Stimulated activated naive CD4-positive, alpha-beta T cell treated with Interleukin-2 at 50 U/mL for 16 hours (primary cell): ENCODE measurements around the gene CCDC12.

Experiments
- DNase-seq: peaks from one replicate; lab custom pipeline; 2025; lab: John Stamatoyannopoulos, UW

Gene CCDC12

DNA sequence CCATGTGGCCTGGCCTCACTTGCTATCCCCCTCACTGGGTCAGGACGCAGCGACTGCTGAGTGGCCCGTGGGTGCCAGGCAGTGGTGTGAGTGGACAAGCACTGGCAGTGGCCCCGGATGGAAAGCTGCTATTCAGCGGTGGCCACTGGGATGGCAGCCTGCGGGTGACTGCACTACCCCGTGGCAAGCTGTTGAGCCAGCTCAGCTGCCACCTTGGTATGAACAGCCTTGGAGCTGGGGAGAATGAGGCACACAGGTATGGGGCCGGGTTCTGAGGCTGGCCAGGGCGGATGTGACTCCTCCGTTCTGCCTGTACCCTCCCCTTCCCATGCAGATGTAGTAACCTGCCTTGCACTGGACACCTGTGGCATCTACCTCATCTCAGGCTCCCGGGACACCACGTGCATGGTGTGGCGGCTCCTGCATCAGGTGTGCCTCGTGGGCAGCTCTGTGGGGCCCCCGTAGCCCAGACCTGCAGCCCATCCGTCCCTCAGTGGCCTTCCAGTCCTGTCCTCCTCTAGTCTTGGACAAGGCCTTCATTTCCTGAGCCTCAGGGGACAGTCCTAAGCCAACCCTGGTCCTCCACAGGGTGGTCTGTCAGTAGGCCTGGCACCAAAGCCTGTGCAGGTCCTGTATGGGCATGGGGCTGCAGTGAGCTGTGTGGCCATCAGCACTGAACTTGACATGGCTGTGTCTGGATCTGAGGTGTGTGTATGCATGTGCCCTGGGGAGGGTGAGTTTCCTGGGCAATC is 31.1 kb upstream of the CCDC12 start:
- DNase-seq: no peak

DNA sequence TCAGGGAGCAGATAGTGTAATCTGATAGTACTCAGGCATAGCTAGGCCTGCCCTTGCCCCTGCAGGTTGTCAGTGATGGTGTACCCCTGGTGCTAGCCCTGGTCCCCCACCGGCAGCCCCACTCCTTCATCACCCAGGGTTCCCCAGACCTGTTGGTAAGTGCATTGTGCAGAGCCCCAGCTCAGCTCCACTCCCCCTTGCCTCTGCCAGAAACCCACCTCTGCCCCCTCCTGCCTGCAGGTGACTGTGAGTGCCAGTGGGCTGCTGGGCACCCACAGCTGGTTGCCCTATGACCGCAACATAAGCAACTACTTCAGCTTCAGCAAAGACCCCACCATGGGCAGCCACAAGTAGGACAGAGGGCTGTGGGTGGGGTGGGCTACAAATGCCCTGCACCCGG is 30.5 kb upstream of the CCDC12 start:
- no peak for DNase-seq

- no peak for DNase-seq
Measured at GRCh38 chr3:47006145-47006651, 29.7 kb upstream of the CCDC12 start.

- DNase-seq: no peak
Measured at GRCh38 chr3:47005212-47006144, 28.9 kb upstream of the CCDC12 start.

DNA sequence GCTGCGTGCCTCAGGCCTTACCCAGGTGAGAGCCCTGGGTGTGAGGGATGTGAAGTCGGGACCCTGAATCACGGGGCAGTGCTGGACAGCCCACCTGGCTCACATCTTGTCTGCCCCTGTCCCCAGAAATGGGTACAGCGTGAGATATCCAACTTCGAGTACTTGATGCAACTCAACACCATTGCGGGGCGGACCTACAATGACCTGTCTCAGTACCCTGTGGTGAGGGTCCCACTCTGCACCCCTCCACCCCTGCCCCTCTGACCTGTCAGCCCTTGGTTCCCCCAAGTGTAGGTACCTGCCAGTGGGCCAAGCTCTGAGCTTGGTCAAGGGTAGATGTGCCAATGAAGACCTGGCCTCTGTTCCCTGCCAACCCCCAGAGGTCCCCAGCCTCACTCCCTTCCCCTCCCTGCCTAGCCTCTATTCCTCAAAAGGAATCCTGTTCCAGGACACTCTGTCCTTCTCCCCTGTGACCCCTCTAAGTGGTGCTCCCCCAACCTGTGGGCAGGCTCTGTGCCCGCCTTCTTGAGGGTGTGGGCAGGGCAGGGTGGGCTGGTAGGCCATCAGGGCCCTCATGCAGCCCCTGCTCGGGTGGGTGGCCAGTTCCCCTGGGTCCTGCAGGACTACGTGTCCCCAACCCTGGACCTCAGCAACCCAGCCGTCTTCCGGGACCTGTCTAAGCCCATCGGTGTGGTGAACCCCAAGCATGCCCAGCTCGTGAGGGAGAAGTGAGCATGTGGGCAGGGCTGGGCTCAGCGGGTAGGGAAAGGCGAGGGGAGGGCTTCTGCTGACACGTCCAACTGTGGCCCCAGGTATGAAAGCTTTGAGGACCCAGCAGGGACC is 28.0 kb upstream of the CCDC12 start:
- DNase-seq: no peak

DNA sequence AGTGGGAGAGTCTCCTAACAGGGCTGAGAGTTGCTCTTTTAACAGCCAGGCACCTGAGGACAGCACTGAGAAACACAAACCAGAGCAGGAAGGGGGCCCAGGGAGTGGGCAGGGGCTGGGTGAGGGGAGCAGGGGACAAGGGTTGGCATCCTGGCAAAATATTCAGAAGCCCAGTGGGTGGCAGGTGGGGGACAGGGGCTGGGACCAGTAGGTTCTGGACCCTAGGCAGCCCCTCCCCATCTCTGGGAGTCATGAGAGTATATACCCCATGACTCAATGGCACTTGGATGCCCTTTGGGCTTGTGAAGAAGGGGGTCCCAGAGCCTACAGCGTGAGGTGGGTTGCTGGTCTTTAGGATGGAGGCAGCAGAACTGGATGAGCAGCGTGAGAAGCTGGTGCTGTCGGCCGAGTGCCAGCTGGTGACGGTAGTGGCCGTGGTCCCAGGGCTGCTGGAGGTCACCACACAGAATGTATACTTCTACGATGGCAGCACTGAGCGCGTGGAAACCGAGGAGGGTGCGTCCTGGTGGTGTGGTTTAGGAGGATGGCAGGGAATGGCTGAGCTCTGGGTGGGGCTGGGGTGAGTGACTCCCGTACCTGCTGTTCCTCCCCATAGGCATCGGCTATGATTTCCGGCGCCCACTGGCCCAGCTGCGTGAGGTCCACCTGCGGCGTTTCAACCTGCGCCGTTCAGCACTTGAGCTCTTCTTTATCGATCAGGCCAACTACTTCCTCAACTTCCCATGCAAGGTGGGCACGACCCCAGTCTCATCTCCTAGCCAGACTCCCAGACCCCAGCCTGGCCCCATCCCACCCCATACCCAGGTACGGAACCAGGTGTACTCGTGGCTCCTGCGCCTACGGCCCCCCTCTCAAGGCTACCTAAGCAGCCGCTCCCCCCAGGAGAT is 27.2 kb upstream of the CCDC12 start:
- DNase-seq: no peak

GRCh38 chr3:47003056-47003410 is 26.5 kb upstream of the CCDC12 start:
- no peak for DNase-seq

DNA sequence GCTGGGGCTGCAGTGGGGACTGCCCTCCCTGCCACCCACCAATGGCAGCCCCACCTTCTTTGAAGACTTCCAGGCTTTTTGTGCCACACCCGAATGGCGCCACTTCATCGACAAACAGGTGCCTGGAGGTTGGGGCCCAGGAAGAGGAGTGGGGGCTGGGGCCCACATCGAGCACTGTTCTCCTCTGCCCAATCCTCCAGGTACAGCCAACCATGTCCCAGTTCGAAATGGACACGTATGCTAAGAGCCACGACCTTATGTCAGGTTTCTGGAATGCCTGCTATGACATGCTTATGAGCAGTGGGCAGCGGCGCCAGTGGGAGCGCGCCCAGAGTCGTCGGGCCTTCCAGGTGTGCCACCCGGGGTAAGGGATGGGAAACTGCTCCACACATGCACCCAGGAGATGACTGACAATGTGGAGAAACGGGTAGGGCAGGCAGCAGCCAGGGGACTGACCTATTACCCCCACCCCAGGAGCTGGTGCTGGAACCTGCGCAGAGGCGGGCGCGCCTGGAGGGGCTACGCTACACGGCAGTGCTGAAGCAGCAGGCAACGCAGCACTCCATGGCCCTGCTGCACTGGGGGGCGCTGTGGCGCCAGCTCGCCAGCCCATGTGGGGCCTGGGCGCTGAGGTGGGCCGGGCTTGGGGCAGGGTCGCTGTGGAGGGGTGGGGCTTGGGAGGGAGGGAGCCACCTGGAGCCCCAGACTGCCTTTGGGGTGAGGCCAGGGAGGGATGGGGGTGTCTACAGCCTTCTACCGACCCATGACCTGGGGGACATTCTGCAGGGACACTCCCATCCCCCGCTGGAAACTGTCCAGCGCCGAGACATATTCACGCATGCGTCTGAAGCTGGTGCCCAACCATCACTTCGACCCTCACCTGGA is 25.9 kb upstream of the CCDC12 start:
- no peak for DNase-seq

- no peak for DNase-seq
Measured at GRCh38 chr3:47001731-47002170, 25.2 kb upstream of the CCDC12 start.

DNA sequence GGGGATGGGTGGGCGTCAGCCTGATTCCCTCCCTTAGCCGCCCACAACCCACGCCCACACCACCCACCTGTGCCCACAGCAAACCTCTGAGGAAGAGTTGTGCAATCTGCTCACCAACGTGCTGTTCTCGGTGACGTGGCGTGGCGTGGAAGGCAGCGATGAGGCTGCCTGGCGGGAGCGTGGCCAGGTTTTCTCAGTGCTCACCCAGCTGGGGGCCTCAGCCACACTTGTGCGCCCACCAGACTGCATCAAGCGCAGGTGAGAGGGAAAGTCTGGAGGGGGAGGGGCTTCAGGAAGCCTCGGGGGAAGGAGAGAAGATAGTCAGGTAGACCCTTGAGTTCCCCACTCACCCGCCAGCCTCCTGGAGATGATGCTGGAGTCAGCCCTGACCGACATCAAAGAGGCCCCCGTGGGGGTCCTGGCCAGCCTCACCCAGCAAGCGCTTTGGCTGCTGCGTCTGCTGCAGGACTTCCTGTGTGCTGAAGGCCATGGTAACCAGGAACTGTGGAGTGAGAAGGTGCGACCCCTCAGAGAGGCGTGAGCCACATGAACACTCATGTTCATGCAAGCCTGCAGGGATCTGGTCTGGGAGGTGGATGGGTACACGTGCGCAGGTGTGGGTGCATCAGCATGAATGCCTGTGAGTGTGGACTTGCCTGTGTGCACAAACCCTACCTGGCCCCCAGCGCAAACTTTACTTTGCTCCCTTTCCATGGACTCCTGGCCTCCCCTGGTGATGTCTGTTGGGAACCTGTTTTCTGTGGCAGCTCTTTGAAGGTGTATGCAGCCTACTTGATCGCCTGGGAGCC is 24.6 kb upstream of the CCDC12 start:
- no peak for DNase-seq

- no peak for DNase-seq
Measured at GRCh38 chr3:47000198-47000815, 23.8 kb upstream of the CCDC12 start.

- no peak for DNase-seq
Measured at GRCh38 chr3:46999516-47000197, 23.1 kb upstream of the CCDC12 start.

DNA sequence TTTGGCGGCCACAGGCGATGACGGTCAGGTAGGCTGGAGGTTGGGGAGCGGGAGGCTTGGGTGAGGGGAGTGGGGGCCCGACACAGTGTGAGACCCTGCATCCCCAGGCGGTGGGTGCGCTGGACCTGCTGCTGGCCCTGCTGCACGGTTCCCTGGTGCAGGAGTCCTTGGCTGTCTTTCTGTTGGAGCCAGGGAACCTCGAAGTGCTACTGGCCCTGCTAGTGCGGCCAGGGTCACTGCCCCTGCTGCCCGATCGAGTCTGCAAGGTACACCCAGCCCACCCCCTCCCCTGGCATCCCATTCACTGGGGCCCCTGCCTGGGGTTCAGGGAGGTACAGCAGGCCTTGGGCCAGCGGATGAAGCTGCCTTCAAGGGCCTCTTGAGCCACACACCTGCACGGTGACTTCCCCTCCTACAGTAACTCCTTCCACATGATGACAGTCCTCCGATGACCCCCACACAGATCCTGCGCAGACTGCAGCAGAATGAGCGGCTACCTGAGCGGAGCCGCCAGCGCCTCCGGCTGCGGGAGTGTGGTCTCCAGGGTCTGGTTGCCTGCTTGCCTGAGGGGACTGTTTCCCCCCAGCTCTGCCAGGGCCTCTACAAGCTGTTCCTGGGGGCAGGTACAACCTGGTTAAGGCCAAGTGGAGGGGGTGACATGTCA is 22.4 kb upstream of the CCDC12 start:
- DNase-seq: no peak

DNA sequence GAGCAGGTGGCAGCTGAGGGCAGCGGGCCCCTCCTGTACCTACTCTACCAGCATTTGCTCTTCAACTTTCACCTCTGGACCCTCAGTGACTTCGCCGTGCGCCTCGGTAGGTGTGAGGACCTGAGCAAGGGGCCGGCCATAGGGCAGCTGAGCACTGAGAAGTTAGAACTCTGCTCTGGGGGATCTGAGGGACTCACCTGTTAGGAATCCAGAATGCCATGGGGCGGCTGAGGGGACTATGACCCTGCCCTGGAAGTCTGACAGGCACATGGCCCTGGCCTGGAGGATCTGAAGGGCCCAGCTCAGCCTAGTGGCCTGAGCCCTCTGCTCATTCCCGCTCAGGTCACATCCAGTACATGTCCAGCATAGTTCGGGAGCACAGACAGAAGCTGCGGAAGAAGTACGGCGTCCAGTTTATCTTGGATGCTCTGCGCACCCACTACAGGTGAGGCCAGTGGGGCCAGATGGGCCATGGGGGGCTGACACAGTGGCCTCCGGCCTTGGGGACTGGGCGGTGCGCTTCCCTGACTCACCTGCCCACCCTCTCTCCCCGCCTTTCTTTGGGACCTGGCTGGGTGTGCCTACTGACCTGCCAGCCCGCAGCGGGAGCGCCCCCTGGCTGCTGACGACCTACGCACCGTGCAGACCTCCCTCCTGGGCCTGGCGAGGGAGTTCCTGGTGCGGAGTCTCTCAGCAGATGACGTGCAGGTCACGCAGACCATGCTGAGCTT is 21.7 kb upstream of the CCDC12 start:
- peak; percentile 61 for DNase-seq

DNA sequence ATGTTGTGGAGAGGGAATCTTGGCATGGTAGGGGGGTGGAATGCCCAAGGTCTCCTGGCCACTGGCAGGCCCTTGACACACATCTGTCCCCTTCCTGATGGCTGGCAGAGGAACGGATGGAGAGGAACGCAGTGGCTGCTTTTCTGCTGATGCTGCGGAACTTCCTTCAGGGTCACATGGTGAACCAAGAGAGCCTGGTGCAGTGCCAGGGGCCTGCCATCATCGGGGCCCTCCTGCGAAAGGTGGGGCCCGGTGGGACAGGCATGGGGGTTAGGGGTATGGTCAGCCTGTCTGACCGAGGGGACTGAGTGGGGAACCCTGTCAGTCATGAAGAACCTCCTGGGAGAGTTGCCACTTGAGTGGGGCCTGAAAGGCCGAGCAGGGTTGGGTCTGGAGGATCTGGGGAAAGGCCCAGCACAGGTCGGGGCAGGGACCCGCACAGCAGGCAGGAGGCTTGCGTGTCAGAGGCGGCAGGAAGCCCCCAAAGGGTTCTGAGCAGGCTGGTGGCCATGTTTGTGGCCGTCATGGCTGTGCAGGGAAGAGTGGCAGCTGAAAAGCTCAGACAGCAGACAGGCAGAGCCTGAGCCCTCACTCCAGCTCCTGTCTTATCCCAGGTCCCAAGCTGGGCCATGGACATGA is 21.0 kb upstream of the CCDC12 start:
- DNase-seq: no peak

GRCh38 chr3:46996689-46997452 is 20.3 kb upstream of the CCDC12 start:
- DNase-seq: no peak
